Erythroblast (primary cell): ENCODE measurements around the gene ADGRD1.

Experiments
- DNase-seq, 2 experiments: peaks; one replicate each; lab custom pipeline; 2025; lab: John Stamatoyannopoulos, UW
- GATA1 ChIP-seq: IDR thresholded peaks from 2 replicates; pipeline ENCODE4 v1.6.1; 2011; ENCODE audit warnings: low read depth, mild to moderate bottlenecking, control low read depth, low read length, moderate library complexity
- POLR2A ChIP-seq: IDR thresholded peaks from 2 replicates; pipeline ENCODE4 v1.6.1; 2011; ENCODE audit warnings: mild to moderate bottlenecking, low read length

The ADGRD1 gene

GRCh38 chr12:131136539-131136872, 182.8 kb downstream of the ADGRD1 start:
- DNase-seq: no peak
- no peak for TF ChIP-seq POLR2A
- TF ChIP-seq GATA1: no peak

DNA sequence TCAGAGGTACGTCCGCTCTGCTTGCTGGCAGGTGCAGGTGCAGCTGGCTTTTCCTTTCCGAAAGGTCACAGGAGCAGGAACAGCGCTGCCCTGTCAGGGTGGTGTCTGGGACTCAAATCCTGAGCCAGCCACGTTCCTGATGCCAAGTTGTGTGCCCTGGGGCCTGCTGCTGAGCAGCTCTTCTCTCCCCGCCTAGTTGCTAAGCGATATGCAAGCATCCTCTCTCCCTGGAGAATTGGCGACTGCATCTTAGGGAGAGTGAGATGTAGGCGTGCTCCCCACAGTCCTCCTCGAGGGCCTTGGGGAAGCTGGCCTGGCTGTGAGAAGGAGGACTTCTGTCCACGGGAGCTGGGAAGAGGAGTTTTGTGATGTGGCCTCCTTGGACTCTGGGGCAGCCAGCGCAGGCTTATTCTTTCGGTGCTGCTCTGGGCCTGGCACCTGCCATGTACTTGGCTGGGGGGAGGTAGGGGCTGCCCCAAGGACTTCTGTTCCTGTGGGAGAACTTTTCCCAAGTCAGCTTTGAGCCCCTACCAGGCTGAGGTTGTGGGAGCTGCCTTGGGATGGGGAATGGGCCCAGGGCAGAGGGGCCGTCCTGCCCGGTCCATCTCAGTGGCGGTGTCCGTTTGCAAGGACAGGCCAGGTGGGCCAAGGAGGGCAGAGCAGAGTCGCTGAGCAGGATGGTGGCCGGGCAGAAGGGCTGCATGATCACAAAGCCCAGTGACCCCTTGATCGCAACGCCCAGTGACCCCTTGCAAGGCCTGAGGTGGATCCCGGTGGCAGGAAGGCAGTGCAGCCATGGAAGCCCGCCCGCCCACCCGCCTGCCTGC, 183.5 kb downstream of the ADGRD1 start:
- DNase-seq: no peak
- TF ChIP-seq POLR2A (no peak), GATA1 (no peak)

- DNase-seq: no peak
- TF ChIP-seq POLR2A (no peak), GATA1 (no peak)
Observed at GRCh38 chr12:131137836-131138637, 184.3 kb downstream of the ADGRD1 start.

- no peak for TF ChIP-seq POLR2A
- TF ChIP-seq GATA1: no peak
Observed at GRCh38 chr12:131138638-131139362, 185.1 kb downstream of the ADGRD1 start.

GRCh38 chr12:131139363-131140068, 185.8 kb downstream of the ADGRD1 start:
- TF ChIP-seq GATA1 (no peak), POLR2A (no peak)
- DNase-seq: no peak

More at GRCh38 chr12:131138638-131139362, 185.1 kb downstream of the ADGRD1 start:
- no peak for DNase-seq

GRCh38 chr12:131140069-131140435, 186.3 kb downstream of the ADGRD1 start:
- no peak for TF ChIP-seq POLR2A
- TF ChIP-seq GATA1: no peak
- no peak for DNase-seq

DNA sequence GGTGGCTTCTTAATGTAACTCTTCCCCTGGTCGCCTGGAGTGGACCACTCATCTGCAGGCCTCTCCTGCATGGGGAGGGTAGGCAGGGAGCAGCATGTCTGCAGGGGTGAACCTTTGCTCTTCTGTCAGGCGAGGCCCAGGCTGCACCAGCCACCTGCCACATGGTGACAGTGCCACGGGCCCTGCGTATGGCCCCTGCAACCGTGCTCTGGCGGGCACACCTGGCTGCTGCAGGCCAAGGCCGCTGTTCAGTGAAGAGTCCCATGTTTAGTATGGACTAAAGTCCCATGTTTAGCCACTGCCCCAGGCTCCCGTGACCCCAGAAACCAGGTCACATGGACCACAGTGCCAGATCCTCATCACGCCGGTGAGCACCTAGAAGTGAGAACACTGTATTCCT, 187.0 kb downstream of the ADGRD1 start:
- no peak for DNase-seq
- TF ChIP-seq POLR2A: no peak
- no peak for TF ChIP-seq GATA1

DNA sequence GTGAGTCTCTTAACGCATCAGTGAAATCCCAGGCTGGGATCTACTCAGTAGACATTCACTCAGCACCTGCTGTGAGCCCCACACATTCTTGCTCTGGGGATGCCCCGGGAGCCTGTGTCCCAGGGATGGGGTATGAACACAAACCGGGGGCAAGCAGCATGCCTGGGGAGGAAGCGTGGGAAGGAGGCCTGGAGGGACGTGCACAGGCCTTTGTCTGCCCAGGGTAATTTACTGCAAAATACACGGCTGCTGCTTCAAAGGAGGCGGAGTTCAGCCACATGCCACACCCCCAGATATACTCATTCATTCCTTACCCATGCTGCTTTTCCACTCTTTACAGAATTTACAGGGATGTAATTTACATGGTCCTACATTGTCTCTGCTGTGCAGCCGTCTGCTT, 187.8 kb downstream of the ADGRD1 start:
- TF ChIP-seq POLR2A (no peak), GATA1 (no peak)
- DNase-seq: no peak

DNA sequence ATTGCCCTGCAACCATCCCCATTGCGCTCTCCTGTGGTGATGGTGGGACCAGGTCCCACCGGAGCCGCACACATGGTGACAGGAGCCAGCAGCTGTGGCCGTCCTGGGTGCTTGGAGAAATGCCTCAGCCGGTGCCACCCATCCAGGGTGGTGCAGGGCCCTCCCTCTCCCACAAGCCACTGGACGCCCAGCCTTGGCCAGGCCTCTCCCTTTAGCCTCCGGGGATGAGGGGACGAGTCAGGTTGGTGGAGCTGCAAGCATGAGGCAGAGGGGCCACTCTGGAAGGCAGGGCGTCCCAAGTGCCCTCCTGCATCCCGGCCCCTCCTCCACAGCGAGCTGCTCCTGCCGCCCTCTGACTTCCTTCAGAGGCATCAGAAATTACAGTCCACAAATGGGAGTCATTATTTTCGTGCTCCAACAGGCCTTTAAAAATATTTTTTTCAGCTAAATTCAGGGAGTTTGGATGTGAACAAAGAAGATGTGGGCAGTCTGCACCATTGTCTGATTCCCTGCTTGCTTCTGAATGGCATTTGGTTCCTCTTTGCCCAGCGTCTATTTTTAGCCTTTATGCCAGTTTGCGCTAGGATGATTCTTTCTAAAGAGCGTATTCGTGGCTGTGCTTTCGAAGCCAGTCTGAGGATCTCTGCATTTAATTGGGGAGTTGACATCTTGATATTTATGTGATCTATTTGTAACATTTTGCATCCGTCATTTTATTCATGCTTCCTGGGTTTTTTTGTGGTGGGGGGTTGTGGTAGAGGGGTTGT, 189.4 kb downstream of the ADGRD1 start:
- DNase-seq: no peak
- TF ChIP-seq POLR2A (no peak), GATA1 (no peak)

DNA sequence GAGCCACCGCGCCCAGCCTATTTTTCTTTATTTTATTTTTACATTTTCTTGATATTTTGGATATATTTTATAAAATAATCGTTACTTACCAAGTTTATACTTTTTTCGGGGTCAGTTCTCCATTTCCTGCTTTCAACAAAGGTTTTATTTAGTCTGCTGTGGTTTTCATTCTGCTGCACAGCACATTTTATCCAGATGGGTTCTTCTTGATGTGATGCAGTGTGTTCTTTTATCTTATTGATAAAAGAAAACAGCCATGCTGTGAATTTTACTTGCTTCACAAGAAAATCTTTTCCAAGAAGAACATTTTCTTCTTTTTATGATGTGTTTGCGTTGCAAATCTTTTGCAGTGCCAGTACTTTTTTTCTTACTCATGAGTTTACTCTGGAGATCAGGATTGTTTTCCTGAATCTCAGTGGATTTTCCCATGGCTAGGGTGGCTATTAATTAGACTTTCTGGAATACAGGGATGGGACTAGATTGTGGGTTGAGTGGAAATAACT, 192.5 kb downstream of the ADGRD1 start:
- TF ChIP-seq GATA1: no peak
- no peak for TF ChIP-seq POLR2A
- no peak for DNase-seq

GRCh38 chr12:131147293-131147692, 193.6 kb downstream of the ADGRD1 start:
- DNase-seq: no peak
- TF ChIP-seq POLR2A: no peak

DNA sequence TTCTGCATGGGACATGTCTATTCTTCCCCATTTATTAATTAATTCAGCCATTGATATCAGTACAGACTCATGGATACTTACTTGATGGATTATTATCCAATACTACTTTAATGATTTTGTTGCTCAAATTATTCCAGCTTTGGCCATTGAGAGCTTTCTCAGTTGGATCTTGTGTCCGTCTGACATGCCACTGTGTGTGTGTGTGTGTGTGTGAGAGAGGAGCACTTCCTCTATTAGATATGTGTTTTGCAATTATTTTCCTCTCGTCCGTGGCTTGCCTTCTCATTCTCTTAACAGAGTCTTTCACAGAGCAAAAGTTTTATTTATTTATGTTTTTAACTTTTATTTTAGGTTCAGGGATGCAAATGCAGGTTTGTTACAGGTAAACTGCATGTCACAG, 194.2 kb downstream of the ADGRD1 start:
- no peak for DNase-seq
- TF ChIP-seq POLR2A (no peak), GATA1 (no peak)
